Kidney (tissue), 14 donors: ENCODE results near the gene EPAS1. TPM values are rescaled to one million over a fixed set of nuclear protein-coding genes. Genes with fewer than 3 reads are reported as not detected.

Experiments
- DNase-seq, 5 donors: peaks; one replicate each; pipeline ENCODE4 v3.0.0-alpha.2; 2013 to 2020
- FAIRE-seq: peaks from 2 replicates; lab custom pipeline; 2012; peaks lifted over from hg19 to GRCh38; lab: Jason Lieb, UNC
- H3K27ac ChIP-seq, 2 donors: one replicate each; pipeline ENCODE4 v1.7.0; 2013; ENCODE audit warnings: low read depth in 2 of 2, low read length in 2 of 2, inconsistent platforms in 1 of 2
- H3K27me3 ChIP-seq: one replicate; pipeline ENCODE4 v1.7.1; 2013; ENCODE audit warnings: low read length, inconsistent platforms; ENCODE audit not compliant: control insufficient read depth, insufficient read depth
- H3K36me3 ChIP-seq, 3 donors: one replicate each; pipeline versions ENCODE4 v1.7.0 to v1.7.1; 2013; ENCODE audit warnings: low read length in 3 of 3, control low read depth in 1 of 3, inconsistent platforms in 1 of 3; ENCODE audit not compliant: insufficient read depth in 3 of 3, control insufficient read depth in 2 of 3
- H3K4me1 ChIP-seq, 3 donors: one replicate each; pipeline versions ENCODE4 v1.7.0 to v1.7.1; 2013; ENCODE audit warnings: low read length in 3 of 3, inconsistent platforms in 1 of 3, low read depth in 1 of 3; ENCODE audit not compliant: control insufficient read depth in 2 of 3, insufficient read depth in 2 of 3
- H3K4me3 ChIP-seq, 3 donors: one replicate each; pipeline versions ENCODE4 v1.7.0 to v1.8.1; 2013; ENCODE audit warnings: low read length in 3 of 3, control low read depth in 1 of 3, inconsistent platforms in 1 of 3
- H3K9ac ChIP-seq, 3 donors: one replicate each; pipeline versions ENCODE4 v1.7.0 to v1.7.1; 2013; ENCODE audit warnings: low read length in 3 of 3, control low read depth in 1 of 3, inconsistent platforms in 1 of 3
- H3K9me3 ChIP-seq, 3 donors: one replicate each; pipeline versions ENCODE4 v1.7.0 to v1.7.1; 2013; ENCODE audit warnings: low read length in 3 of 3, control low read depth in 1 of 3, inconsistent platforms in 1 of 3; ENCODE audit not compliant: control insufficient read depth in 2 of 3, insufficient read depth in 1 of 3
- intact Hi-C: fragments of 100-400 bp; cut with DNase I; formaldehyde crosslinking; loops from one replicate; pipeline ENCODE4 v1.11.1; 2022
- polyA plus RNA-seq: library from polyadenylated mRNA; stranded (reverse); fragments of 350-450 nt; fragmentation: Illumina TruSeq; extraction: RNeasy Lipid Tissue Mini Kit (QIAGEN cat#74804); gene quantifications from one replicate; pipeline ENCODE4 v1.2.3, GENCODE V29; 2014; ENCODE audit warnings: low read depth, low replicate concordance; ENCODE audit not compliant: insufficient read depth
- total RNA-seq: library from RNA; stranded (reverse); fragmentation: NEBNext Ultra II Directional; extraction: Animal tissue kit (Norgen Biotek cat#: 25700); gene quantifications from one replicate; pipeline ENCODE4 v1.2.1, GENCODE V29; 2021
- TF ChIP-seq, protein P1 (sequence below): IDR thresholded peaks from 3 replicates; pipeline ENCODE4 v1.5.1; 2012; ENCODE audit warnings: mild to moderate bottlenecking, moderate library complexity, borderline replicate concordance; ENCODE audit not compliant: insufficient read depth; ENCODE audit errors: extremely low read depth
- donor health status: control.
- donor health status: control.
- donor health status: control.
- donor health status: control.
- donor health status: control.
- donor health status: DM: yes; HTN: yes; CAD: no.
- donor health status: Normal renal cell carcinoma (clear cell type).

Gene EPAS1
- total and polyA plus RNA-seq, 2 donors from 2014 or later: 142 to 398 TPM

DNA sequence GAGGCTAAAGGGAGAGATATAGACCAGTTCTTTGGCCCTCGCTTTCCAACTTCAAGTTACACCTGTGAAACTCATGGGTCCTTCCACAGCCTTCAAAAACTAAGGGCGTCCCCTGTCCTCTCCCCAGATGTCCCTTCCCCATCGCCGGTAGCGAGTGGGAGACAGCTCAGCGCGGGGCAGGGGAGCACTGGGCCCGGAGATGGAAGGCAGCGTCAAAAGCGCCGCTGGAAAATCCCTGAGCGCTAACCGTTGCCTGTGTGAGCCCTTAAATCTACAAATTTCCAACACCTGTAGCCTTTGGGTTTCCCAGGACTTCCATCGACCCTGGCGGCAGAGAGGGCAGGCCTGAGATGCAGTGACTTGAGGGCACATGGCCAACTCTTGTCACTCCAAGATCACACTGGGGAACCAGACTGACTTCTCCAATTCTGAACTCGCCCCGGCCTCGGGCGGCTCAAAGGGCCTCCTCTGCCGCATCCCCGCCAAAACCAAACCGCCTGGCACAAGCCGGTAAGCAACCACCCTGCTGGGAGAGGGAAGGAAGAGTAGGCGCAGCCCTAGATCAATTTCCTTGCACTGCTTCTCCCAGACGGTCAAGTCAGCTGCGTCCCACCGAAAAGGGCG, 879 bp upstream of the EPAS1 start:
- Histone ChIP-seq H3K4me1 (peaks cover 4 to 10% (median 6%) of the 10 kb centered on the region in 3 donors), H3K9ac (peak overlapping the region in 2 of 3 donors; percentile 74 to 91), H3K27me3 (peaks cover 19% of the 10 kb centered on the region), H3K9me3 (no peaks in the 10 kb centered on the region), H3K36me3 (peaks cover 0 to 4% (median 0%) of the 10 kb centered on the region in 3 donors), H3K4me3 (peak overlapping the region; percentile 35 to 77 (median 73)), H3K27ac (peak overlapping the region; percentile 93 to 95)
- TF ChIP-seq, protein P1, sequence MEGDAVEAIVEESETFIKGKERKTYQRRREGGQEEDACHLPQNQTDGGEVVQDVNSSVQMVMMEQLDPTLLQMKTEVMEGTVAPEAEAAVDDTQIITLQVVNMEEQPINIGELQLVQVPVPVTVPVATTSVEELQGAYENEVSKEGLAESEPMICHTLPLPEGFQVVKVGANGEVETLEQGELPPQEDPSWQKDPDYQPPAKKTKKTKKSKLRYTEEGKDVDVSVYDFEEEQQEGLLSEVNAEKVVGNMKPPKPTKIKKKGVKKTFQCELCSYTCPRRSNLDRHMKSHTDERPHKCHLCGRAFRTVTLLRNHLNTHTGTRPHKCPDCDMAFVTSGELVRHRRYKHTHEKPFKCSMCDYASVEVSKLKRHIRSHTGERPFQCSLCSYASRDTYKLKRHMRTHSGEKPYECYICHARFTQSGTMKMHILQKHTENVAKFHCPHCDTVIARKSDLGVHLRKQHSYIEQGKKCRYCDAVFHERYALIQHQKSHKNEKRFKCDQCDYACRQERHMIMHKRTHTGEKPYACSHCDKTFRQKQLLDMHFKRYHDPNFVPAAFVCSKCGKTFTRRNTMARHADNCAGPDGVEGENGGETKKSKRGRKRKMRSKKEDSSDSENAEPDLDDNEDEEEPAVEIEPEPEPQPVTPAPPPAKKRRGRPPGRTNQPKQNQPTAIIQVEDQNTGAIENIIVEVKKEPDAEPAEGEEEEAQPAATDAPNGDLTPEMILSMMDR: peak; percentile 1
- peak in 4 of 5 donors; percentile 44 to 85 (median 58) for DNase-seq
- no peak for FAIRE-seq
- intact Hi-C loops: no loop called here

DNA sequence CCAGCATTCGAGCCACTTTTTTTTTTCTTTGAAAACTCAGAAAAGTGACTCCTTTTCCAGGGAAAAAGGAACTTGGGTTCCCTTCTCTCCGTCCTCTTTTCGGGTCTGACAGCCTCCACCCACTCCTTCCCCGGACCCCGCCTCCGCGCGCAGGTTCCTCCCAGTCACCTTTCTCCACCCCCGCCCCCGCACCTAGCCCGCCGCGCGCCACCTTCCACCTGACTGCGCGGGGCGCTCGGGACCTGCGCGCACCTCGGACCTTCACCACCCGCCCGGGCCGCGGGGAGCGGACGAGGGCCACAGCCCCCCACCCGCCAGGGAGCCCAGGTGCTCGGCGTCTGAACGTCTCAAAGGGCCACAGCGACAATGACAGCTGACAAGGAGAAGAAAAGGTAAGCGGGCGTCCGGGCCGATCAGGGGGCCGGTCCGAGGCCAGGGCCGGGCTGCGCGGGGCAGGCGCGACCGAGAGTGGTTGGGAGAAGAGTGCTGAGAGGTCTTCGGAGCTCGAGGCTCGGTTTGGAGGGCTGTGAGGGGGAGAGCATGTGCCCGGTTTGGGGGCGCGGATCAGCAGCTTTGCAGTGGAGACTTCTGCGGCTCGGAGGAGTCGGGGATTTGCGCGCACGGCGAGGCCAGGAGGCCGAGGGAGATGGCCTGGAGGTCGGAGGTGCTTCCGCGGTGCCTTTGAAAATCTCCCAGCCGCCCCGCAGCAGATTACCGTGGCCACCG, 502 bp downstream of the EPAS1 start:
- H3K4me3 ChIP-seq: peak overlapping the region; percentile 60 to 92 (median 86)
- DNase-seq (peak in 4 of 5 donors; percentile 65 to 95 (median 73)), FAIRE-seq (no peak)
- H3K9me3 ChIP-seq: no peaks in the 10 kb centered on the region
- TF ChIP-seq, protein P1: no peak
- H3K9ac ChIP-seq: peak overlapping the region; percentile 24 to 95 (median 94)
- intact Hi-C loops: no loop called here
- H3K27ac ChIP-seq: peak overlapping the region; percentile 97
- peaks cover 4 to 10% (median 6%) of the 10 kb centered on the region in 3 donors for H3K4me1 ChIP-seq
- peaks cover 19% of the 10 kb centered on the region for H3K27me3 ChIP-seq
- H3K36me3 ChIP-seq: peaks cover 0 to 4% (median 0%) of the 10 kb centered on the region in 3 donors

DNA sequence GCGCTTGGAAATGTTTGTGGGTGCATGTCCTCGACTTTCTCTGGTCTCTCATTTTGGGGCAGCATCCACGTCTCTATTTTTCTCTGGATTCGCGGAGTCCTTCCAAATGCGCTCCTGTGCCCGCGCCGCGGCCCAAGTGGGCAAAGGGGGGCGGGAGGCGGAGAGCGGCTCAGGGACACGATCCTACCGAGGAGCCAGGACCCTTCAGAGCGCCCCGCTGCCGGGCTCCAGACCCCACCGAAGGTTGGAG, 990 bp downstream of the EPAS1 start:
- Histone ChIP-seq H3K27ac (peak overlapping the region; percentile 97), H3K9ac (peak overlapping the region; percentile 11 to 95 (median 94)), H3K27me3 (peaks cover 19% of the 10 kb centered on the region), H3K9me3 (no peaks in the 10 kb centered on the region), H3K4me1 (peaks cover 4 to 10% (median 6%) of the 10 kb centered on the region in 3 donors), H3K36me3 (peaks cover 0 to 4% (median 0%) of the 10 kb centered on the region in 3 donors), H3K4me3 (peak overlapping the region; percentile 60 to 92 (median 86))
- DNase-seq (peak in 2 of 5 donors; percentile 33 to 38), FAIRE-seq (no peak)
- intact Hi-C loops: no loop called here
- TF ChIP-seq, protein P1: no peak
